Caco-2 (cell line): ENCODE results near the gene NKD2. TPM values are rescaled to one million over a fixed set of nuclear protein-coding genes. Genes with fewer than 3 reads are reported as not detected.

ENCODE experiments used
- BruUV-seq: library from RNA; stranded (reverse); fragments of 400-500 nt; replicated peaks from 2 replicates; lab custom pipeline; 2021; lab: Mats Ljungman, UMichigan
- CTCF ChIA-PET: fragments of 300-600 bp; sonication (Branson Sonifier 250); formaldehyde crosslinking; loops from one replicate; lab custom pipeline; 2022; ENCODE audit warnings: antibody characterized with exemption; lab: Charles Lee
- POLR2A ChIA-PET: fragments of 300-600 bp; sonication (Branson Sonifier 250); formaldehyde crosslinking; loops from one replicate; lab custom pipeline; 2022; ENCODE audit warnings: antibody characterized with exemption; lab: Charles Lee
- DNase-seq, 2 experiments: peaks; one replicate each; pipeline versions ENCODE4 v3.0.0 to v3.0.0-alpha.2; 2020 to 2022
- H3K27me3 ChIP-seq: replicated peaks from 2 replicates; pipeline ENCODE4 v1.6.0; 2011; ENCODE audit warnings: low read length; ENCODE audit not compliant: control insufficient read depth, insufficient read depth
- H3K36me3 ChIP-seq: 2 replicates; pipeline ENCODE4 v1.5.1; 2011; ENCODE audit warnings: low read length; ENCODE audit not compliant: control insufficient read depth, insufficient read depth
- H3K4me1 ChIP-seq: fragments of 250-450 bp; sonication (Bioruptor Pico); 2 replicates; pipeline ENCODE4 v1.5.1; 2020; ENCODE audit warnings: mild to moderate bottlenecking
- H3K4me3 ChIP-seq: 2 replicates; pipeline ENCODE4 v1.5.1; 2011; ENCODE audit warnings: low read depth, mild to moderate bottlenecking, control low read depth, low read length
- H3K9me3 ChIP-seq: fragments of 250-450 bp; sonication (Bioruptor Pico); 2 replicates; pipeline ENCODE4 v1.5.1; 2020; ENCODE audit warnings: mild to moderate bottlenecking, moderate library complexity
- H3K27ac Mint-ChIP-seq: one replicate; pipeline ENCODE4 v1.8.0; 2022; ENCODE audit warnings: mixed read lengths; ENCODE audit not compliant: unreplicated experiment
- H3K27me3 Mint-ChIP-seq: one replicate; pipeline ENCODE4 v1.8.0; 2022; ENCODE audit warnings: mixed read lengths; ENCODE audit not compliant: insufficient read depth, unreplicated experiment
- H3K36me3 Mint-ChIP-seq: one replicate; pipeline ENCODE4 v1.8.0; 2022; ENCODE audit warnings: mild to moderate bottlenecking, mixed read lengths; ENCODE audit not compliant: insufficient read depth, unreplicated experiment
- H3K4me1 Mint-ChIP-seq: one replicate; pipeline ENCODE4 v1.8.0; 2022; ENCODE audit warnings: low read depth, mixed read lengths; ENCODE audit not compliant: unreplicated experiment
- H3K4me3 Mint-ChIP-seq: one replicate; pipeline ENCODE4 v1.8.0; 2022; ENCODE audit warnings: mild to moderate bottlenecking, moderate library complexity, mixed read lengths; ENCODE audit not compliant: unreplicated experiment
- H3K9me3 Mint-ChIP-seq: one replicate; pipeline ENCODE4 v1.8.0; 2022; ENCODE audit warnings: mixed read lengths; ENCODE audit not compliant: unreplicated experiment
- intact Hi-C: fragments of 100-400 bp; cut with micrococcal nuclease; formaldehyde crosslinking; loops from one replicate; pipeline ENCODE4 v1.10.0; 2022; ENCODE audit not compliant: unreplicated experiment
- total RNA-seq: library from RNA; stranded (reverse); gene quantifications from 2 replicates; pipeline ENCODE4 v1.2.3, GENCODE V29; 2022
- TF ChIP-seq, protein P1 (sequence below), 2 experiments: fragments of 200-600 bp in 1 of 2; IDR thresholded peaks; 1 replicate in 1 of 2; 2 replicates in 1 of 2; pipeline versions ENCODE4 v1.5.1 to v1.8.0; 2011 to 2022; ENCODE audit warnings: antibody characterized with exemption in 1 of 2, control low read depth in 1 of 2, inconsistent platforms in 1 of 2, low read depth in 1 of 2, low read length in 1 of 2, mild to moderate bottlenecking in 1 of 2, moderate library complexity in 1 of 2; ENCODE audit not compliant: insufficient read depth in 1 of 2, severe bottlenecking in 1 of 2, unreplicated experiment in 1 of 2

Gene NKD2
- total RNA-seq, 1 experiment from 2014 or later: 17.7 TPM

GRCh38 chr5:1017056-1017455 is 8.5 kb downstream of the NKD2 start:
- DNase-seq: no peak

GRCh38 chr5:1017691-1018455 is 9.3 kb downstream of the NKD2 start:
- TF ChIP-seq, protein P1, sequence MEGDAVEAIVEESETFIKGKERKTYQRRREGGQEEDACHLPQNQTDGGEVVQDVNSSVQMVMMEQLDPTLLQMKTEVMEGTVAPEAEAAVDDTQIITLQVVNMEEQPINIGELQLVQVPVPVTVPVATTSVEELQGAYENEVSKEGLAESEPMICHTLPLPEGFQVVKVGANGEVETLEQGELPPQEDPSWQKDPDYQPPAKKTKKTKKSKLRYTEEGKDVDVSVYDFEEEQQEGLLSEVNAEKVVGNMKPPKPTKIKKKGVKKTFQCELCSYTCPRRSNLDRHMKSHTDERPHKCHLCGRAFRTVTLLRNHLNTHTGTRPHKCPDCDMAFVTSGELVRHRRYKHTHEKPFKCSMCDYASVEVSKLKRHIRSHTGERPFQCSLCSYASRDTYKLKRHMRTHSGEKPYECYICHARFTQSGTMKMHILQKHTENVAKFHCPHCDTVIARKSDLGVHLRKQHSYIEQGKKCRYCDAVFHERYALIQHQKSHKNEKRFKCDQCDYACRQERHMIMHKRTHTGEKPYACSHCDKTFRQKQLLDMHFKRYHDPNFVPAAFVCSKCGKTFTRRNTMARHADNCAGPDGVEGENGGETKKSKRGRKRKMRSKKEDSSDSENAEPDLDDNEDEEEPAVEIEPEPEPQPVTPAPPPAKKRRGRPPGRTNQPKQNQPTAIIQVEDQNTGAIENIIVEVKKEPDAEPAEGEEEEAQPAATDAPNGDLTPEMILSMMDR (IDR thresholded peaks at IDR 0.05; ENCODE audit: insufficient read depth in 1 of 2, low read depth in 1 of 2, low read length in 1 of 2, severe bottlenecking in 1 of 2, unreplicated experiment in 1 of 2): no peak
- no TSS peak for BruUV-seq

More at GRCh38 chr5:1017056-1017455, 8.5 kb downstream of the NKD2 start:
- Histone ChIP-seq H3K27me3 (no peaks in the 10 kb centered on the region), H3K36me3 (no peaks in the 10 kb centered on the region), H3K4me3 (no peak overlapping the region), H3K9me3 (no peaks in the 10 kb centered on the region), H3K4me1 (0 out of 2 replicates have a peak, but pooled peaks cover 3% of the 10 kb centered on the region)
- Mint-ChIP-seq H3K4me1 (no peaks in the 10 kb centered on the region), H3K27me3 (no peaks in the 10 kb centered on the region), H3K4me3 (no peak overlapping the region), H3K27ac (no peak overlapping the region), H3K36me3 (no peaks in the 10 kb centered on the region), H3K9me3 (no peaks in the 10 kb centered on the region)
- POLR2A ChIA-PET: no interaction called here
- TF ChIP-seq, protein P1 (IDR thresholded peaks at IDR 0.05; ENCODE audit: insufficient read depth in 1 of 2, low read depth in 1 of 2, low read length in 1 of 2, severe bottlenecking in 1 of 2, unreplicated experiment in 1 of 2): no peak
- no TSS peak for BruUV-seq
- CTCF ChIA-PET: interaction anchor here (0.6 kb wide), 1 partner anchor 16 kb away, joined by 3 read pairs; no protein-coding TSS in a partner anchor
- intact Hi-C loops: no loop called here

DNA sequence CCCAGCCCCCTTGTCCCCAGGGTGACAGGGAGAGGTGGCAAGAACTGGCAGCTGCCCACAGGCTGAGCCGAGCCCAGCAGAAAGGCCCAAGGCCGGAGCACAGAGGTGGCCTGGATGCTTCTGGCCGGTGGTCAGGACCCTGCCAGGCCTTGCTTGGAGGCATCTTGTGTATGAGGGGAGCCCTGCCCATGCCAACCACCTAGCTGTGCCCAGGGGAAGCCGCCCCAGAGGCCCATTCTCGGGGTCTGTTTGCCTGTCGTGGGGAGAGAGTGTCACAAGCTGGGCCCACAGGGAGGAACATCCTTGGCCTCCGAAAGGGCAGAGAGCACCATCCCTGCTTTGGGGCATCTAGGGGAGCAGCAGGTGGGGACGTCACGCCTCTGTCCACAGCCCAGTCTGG is 10.0 kb downstream of the NKD2 start:
- no peaks in the 10 kb centered on the region for H3K27me3 ChIP-seq
- POLR2A ChIA-PET: no interaction called here
- no TSS peak for BruUV-seq
- intact Hi-C loops: no loop called here
- TF ChIP-seq, protein P1 (IDR thresholded peaks at IDR 0.05; ENCODE audit: insufficient read depth in 1 of 2, low read depth in 1 of 2, low read length in 1 of 2, severe bottlenecking in 1 of 2, unreplicated experiment in 1 of 2): no peak
- CTCF ChIA-PET: no interaction called here
- H3K4me3 Mint-ChIP-seq: no peak overlapping the region
- H3K9me3 ChIP-seq: no peaks in the 10 kb centered on the region
- H3K36me3 ChIP-seq: no peaks in the 10 kb centered on the region
- no peaks in the 10 kb centered on the region for H3K36me3 Mint-ChIP-seq
- no peaks in the 10 kb centered on the region for H3K4me1 Mint-ChIP-seq
- H3K27ac Mint-ChIP-seq: no peak overlapping the region
- no peaks in the 10 kb centered on the region for H3K9me3 Mint-ChIP-seq
- no peak for DNase-seq
- H3K4me1 ChIP-seq: 0 out of 2 replicates have a peak, but pooled peaks cover 3% of the 10 kb centered on the region
- H3K27me3 Mint-ChIP-seq: no peaks in the 10 kb centered on the region
- H3K4me3 ChIP-seq: no peak overlapping the region

More at GRCh38 chr5:1017691-1018455, 9.3 kb downstream of the NKD2 start:
- no peaks in the 10 kb centered on the region for H3K4me1 Mint-ChIP-seq
- no peak for DNase-seq
- H3K27ac Mint-ChIP-seq: no peak overlapping the region
- no peaks in the 10 kb centered on the region for H3K9me3 Mint-ChIP-seq
- no peaks in the 10 kb centered on the region for H3K36me3 ChIP-seq
- H3K36me3 Mint-ChIP-seq: no peaks in the 10 kb centered on the region
- no peak overlapping the region for H3K4me3 Mint-ChIP-seq
- no peak overlapping the region for H3K4me3 ChIP-seq
- H3K9me3 ChIP-seq: no peaks in the 10 kb centered on the region
- H3K4me1 ChIP-seq: 0 out of 2 replicates have a peak, but pooled peaks cover 3% of the 10 kb centered on the region
- no peaks in the 10 kb centered on the region for H3K27me3 Mint-ChIP-seq
- ChIA-PET CTCF (no interaction called here), POLR2A (no interaction called here)
- H3K27me3 ChIP-seq: no peaks in the 10 kb centered on the region
- intact Hi-C loops: no loop called here
